Measurements from ENCODE around the gene OR4N5.

DNA sequence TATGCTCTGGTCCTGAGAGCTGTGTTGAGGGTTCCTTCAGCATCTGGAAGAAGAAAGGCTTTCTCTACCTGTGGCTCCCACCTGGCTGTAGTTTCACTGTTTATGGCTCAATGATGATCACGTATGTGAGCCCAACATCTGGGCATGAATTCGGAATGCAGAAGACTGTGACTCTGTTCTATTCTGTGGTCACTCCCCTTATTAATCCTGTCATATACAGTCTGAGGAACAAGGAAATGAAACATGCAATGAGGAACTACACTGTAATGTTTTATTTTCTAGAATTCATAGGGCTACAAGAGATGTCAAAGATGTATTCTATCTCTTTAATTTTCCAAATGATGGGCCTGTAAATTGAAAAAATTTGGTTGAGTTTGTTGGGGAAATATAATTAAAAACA is 41.3 kb downstream of the OR4N5 start:
- no peak for TF ChIP-seq POLR2AphosphoS5 (IDR thresholded peaks at IDR 0.05; ENCODE audit: borderline replicate concordance, low read depth, low read length)
- no peak for TF ChIP-seq EZH2 (IDR thresholded peaks at IDR 0.05)
